Gastroesophageal sphincter (tissue), 3 donors: ENCODE measurements around the gene PRMT3.

ENCODE experiments used
- POLR2AphosphoS5 ChIP-seq: sonication (generic); formaldehyde crosslinking; IDR thresholded peaks from one replicate; pipeline ENCODE4 v1.6.1; 2017; ENCODE audit warnings: antibody characterized with exemption
- TF ChIP-seq, protein P1 (sequence below), 4 experiments: fragments of 200-600 bp in 2 of 4; fragments of 450-650 bp in 2 of 4; sonication (generic) in 1 of 4; IDR thresholded peaks; one replicate each; pipeline ENCODE4 v1.5.1; 2017 to 2019; ENCODE audit warnings: antibody characterized with exemption in 4 of 4, mild to moderate bottlenecking in 2 of 4, moderate library complexity in 2 of 4

DNA sequence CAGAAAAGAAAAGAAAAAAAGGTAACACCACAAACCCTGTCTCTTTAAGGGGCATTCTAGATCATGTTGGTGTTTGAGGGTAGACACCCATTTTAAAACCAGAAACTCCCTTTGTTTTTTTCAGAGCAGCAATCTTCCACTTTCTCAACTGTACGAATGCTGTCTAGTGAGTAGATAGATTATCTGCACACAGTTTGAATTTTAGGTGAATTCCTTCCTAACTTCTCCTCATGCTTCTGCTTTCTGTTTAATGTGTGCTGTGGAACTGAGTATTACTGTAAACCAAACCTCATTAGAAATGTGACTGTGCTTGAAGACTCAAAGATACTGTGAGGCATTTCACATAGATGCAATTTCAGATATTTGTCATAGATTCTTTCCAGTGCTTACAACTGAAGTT lies 102.4 kb downstream of the PRMT3 start:
- TF ChIP-seq, protein P1, sequence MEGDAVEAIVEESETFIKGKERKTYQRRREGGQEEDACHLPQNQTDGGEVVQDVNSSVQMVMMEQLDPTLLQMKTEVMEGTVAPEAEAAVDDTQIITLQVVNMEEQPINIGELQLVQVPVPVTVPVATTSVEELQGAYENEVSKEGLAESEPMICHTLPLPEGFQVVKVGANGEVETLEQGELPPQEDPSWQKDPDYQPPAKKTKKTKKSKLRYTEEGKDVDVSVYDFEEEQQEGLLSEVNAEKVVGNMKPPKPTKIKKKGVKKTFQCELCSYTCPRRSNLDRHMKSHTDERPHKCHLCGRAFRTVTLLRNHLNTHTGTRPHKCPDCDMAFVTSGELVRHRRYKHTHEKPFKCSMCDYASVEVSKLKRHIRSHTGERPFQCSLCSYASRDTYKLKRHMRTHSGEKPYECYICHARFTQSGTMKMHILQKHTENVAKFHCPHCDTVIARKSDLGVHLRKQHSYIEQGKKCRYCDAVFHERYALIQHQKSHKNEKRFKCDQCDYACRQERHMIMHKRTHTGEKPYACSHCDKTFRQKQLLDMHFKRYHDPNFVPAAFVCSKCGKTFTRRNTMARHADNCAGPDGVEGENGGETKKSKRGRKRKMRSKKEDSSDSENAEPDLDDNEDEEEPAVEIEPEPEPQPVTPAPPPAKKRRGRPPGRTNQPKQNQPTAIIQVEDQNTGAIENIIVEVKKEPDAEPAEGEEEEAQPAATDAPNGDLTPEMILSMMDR (IDR thresholded peaks at IDR 0.05) = no peak
- TF ChIP-seq POLR2AphosphoS5 = no peak
